GM08714 (cell line): ENCODE data around the gene CPTP.

Source experiments
- H3K4me3 ChIP-seq: fragments of 200-500 bp; sonication (Bioruptor generic); 2 replicates; pipeline ENCODE4 v1.5.1; 2014; ENCODE audit warnings: mild to moderate bottlenecking, low read length, inconsistent platforms
- ZNF274 ChIP-seq: IDR thresholded peaks from 2 replicates; pipeline ENCODE4 v1.6.1; 2012; ENCODE audit warnings: mild to moderate bottlenecking, low read depth, low read length

CPTP gene

GRCh38 chr1:1286313-1287261 is 38.0 kb upstream of the CPTP start:
- no peak for TF ChIP-seq ZNF274
- no peak overlapping the region for H3K4me3 ChIP-seq

GRCh38 chr1:1287288-1288110 is 37.1 kb upstream of the CPTP start:
- no peak for TF ChIP-seq ZNF274

GRCh38 chr1:1290238-1290731 is 34.3 kb upstream of the CPTP start:
- no peak overlapping the region for H3K4me3 ChIP-seq
- TF ChIP-seq ZNF274 = no peak

More at GRCh38 chr1:1287288-1288110, 37.1 kb upstream of the CPTP start:
- H3K4me3 ChIP-seq = no peak overlapping the region

- no peak for TF ChIP-seq ZNF274
Observed at GRCh38 chr1:1291023-1291528, 33.5 kb upstream of the CPTP start.

GRCh38 chr1:1291548-1292441 is 32.8 kb upstream of the CPTP start:
- no peak for TF ChIP-seq ZNF274
- no peak overlapping the region for H3K4me3 ChIP-seq

More at GRCh38 chr1:1291023-1291528, 33.5 kb upstream of the CPTP start:
- no peak overlapping the region for H3K4me3 ChIP-seq

GRCh38 chr1:1292442-1292779 is 32.2 kb upstream of the CPTP start:
- H3K4me3 ChIP-seq = no peak overlapping the region
- no peak for TF ChIP-seq ZNF274

GRCh38 chr1:1292851-1293250 is 31.8 kb upstream of the CPTP start:
- no peak overlapping the region for H3K4me3 ChIP-seq
- TF ChIP-seq ZNF274 = no peak

- no peak overlapping the region for H3K4me3 ChIP-seq
- no peak for TF ChIP-seq ZNF274
Observed at GRCh38 chr1:1293263-1294249, 31.0 kb upstream of the CPTP start.

GRCh38 chr1:1294250-1294890 is 30.2 kb upstream of the CPTP start:
- TF ChIP-seq ZNF274 = no peak
- H3K4me3 ChIP-seq = no peak overlapping the region

GRCh38 chr1:1295154-1295923 is 29.3 kb upstream of the CPTP start:
- no peak overlapping the region for H3K4me3 ChIP-seq
- no peak for TF ChIP-seq ZNF274
